ENCODE data around the gene MATR3.
"Not testable (repeated sequence)": the region's sequence is repeated elsewhere in the genome, so short reads cannot be mapped to it uniquely, and the experiment has no call there.

MATR3 gene

GRCh38 chr5:139263946-139264345 lies 29.6 kb upstream of the MATR3 start:
- no peak overlapping the region for H3K4me3 ChIP-seq (ENCODE audit: low read depth, low read length)
- in situ Hi-C loops (cut with HindIII; ENCODE audit: low sequenced_read_pairs) = no loop called here
- TF ChIP-seq CTCF (IDR thresholded peaks at IDR 0.05; ENCODE audit: low read depth, low read length, missing control alignments) = no peak
- no peak for DNase-seq (ENCODE audit: low read depth)

- H3K4me3 ChIP-seq (ENCODE audit: low read depth, low read length) = no peak overlapping the region
- no peak for DNase-seq (ENCODE audit: low read depth)
- in situ Hi-C loops (cut with HindIII; ENCODE audit: low sequenced_read_pairs) = no loop called here
- no peak for TF ChIP-seq CTCF (IDR thresholded peaks at IDR 0.05; ENCODE audit: low read depth, low read length, missing control alignments)
Measured at GRCh38 chr5:139265001-139265400, 28.5 kb upstream of the MATR3 start.

- no peak for DNase-seq (ENCODE audit: low read depth)
- in situ Hi-C loops (cut with HindIII; ENCODE audit: low sequenced_read_pairs) = no loop called here
- H3K4me3 ChIP-seq (ENCODE audit: low read depth, low read length) = no peak overlapping the region
- TF ChIP-seq CTCF (IDR thresholded peaks at IDR 0.05; ENCODE audit: low read depth, low read length, missing control alignments) = no peak
Measured at GRCh38 chr5:139266236-139266635, 27.3 kb upstream of the MATR3 start.

- in situ Hi-C loops (cut with HindIII; ENCODE audit: low sequenced_read_pairs) = no loop called here
Measured at GRCh38 chr5:139267481-139267880, 26.1 kb upstream of the MATR3 start.

GRCh38 chr5:139268364-139269202 lies 25.0 kb upstream of the MATR3 start:
- DNase-seq (ENCODE audit: low read depth) = no peak
- TF ChIP-seq CTCF (IDR thresholded peaks at IDR 0.05; ENCODE audit: low read depth, low read length, missing control alignments) = no peak
- H3K4me3 ChIP-seq (ENCODE audit: low read depth, low read length) = no peak overlapping the region
- in situ Hi-C loops (cut with HindIII; ENCODE audit: low sequenced_read_pairs) = no loop called here

More at GRCh38 chr5:139267481-139267880, 26.1 kb upstream of the MATR3 start:
- DNase-seq (ENCODE audit: low read depth) = no peak
- no peak overlapping the region for H3K4me3 ChIP-seq (ENCODE audit: low read depth, low read length)
- TF ChIP-seq CTCF (IDR thresholded peaks at IDR 0.05; ENCODE audit: low read depth, low read length, missing control alignments) = no peak

- H3K4me3 ChIP-seq (ENCODE audit: low read depth, low read length); DNase-seq (ENCODE audit: low read depth); in situ Hi-C loops (cut with HindIII; ENCODE audit: low sequenced_read_pairs): not testable (repeated sequence)
Measured at GRCh38 chr5:139270718-139271117, 22.8 kb upstream of the MATR3 start.

GRCh38 chr5:139271201-139272027 lies 22.1 kb upstream of the MATR3 start:
- TF ChIP-seq CTCF (IDR thresholded peaks at IDR 0.05; ENCODE audit: low read depth, low read length, missing control alignments) = no peak
- H3K4me3 ChIP-seq (ENCODE audit: low read depth, low read length) = no peak overlapping the region
- in situ Hi-C loops (cut with HindIII; ENCODE audit: low sequenced_read_pairs) = no loop called here
- DNase-seq (ENCODE audit: low read depth) = peak; percentile 82

Data from astrocyte of the cerebellum (primary cell).